Activated CD4-positive, alpha-beta T cell treated with anti-CD3 and anti-CD28 coated beads for 48 hours (primary cell): ENCODE measurements around the gene TUBG2.

Source experiments
- DNase-seq: peaks from one replicate; pipeline ENCODE4 v3.0.0-alpha.2; 2020

Gene TUBG2

GRCh38 chr17:42677921-42678781 lies 19.1 kb downstream of the TUBG2 start:
- DNase-seq = peak; percentile 83

DNA sequence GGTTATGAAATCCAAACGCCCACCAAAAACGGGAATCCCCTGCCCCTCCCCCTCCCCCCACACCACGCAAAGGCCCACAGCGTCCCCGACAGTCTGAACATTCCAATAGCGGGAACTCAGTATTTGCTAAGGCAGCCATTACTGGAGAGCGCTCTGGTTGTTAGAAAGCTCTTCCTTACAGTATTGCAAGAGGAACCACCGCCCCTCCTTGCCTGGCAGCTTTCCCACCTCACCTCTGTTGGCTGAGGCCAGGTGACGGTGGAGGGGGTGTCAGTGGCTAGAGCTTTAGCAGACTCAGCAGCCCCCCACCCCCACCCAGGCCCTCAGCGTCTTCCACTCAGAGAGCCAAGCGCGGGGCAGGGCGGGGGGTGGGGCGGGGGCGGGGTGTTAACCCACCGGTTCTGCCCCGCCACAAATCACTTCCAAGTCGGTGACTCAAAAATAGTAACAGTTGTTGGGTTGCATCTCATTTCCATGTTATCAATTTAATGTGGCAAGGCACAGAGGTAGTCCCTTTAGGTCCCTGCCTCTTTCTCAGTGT lies 19.9 kb downstream of the TUBG2 start:
- peak; percentile 49 for DNase-seq

DNA sequence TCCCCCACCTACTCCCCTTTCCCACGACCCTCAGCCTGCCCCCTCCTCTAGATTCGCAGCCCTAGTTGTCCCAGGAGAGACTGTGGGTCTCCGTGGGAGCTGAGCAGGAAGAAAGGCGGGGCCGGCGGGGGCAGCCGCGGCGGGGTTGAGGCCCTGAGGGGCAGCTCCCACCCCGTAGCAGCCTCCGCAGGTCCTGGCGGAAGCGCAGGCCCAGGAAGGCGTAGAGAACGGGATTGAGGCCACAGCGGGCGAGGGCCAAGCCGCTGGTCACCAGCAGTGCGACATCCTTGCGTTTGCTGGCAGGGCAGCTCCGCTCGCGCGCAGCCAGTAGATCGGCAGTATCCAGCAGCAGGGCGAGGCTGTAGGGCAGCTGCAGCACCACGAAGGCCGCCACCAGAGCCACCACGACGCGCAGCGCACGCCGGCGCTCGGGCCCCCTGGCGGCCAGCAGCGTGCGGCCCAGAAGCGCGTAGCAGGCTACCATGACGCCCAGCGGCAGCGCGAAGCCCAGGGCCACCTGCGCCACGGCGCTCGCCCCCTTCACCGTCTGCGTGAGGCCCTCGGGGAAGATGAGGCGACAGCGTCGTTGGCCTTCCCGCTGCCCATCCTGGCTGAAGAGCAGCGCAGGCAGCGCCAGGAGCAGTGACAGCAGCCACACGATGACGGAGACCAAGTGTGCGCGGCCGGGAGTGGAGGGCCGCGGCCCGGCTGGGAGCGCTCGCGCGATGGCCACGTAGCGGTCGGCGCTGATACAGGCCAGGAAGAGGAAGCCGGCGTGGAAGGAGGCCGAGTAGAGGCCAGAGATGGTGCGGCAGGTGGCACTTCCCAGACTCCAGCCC lies 20.6 kb downstream of the TUBG2 start:
- DNase-seq = peak; percentile 82

GRCh38 chr17:42680331-42680808 lies 21.3 kb downstream of the TUBG2 start:
- no peak for DNase-seq

GRCh38 chr17:42681976-42682721 lies 23.1 kb downstream of the TUBG2 start, which contains the start of gene CNTNAP1:
CNTNAP1 (plus strand) TSS chr17:42682531; CDS start chr17:42682830, 299 bp downstream.
- DNase-seq = no peak

DNA sequence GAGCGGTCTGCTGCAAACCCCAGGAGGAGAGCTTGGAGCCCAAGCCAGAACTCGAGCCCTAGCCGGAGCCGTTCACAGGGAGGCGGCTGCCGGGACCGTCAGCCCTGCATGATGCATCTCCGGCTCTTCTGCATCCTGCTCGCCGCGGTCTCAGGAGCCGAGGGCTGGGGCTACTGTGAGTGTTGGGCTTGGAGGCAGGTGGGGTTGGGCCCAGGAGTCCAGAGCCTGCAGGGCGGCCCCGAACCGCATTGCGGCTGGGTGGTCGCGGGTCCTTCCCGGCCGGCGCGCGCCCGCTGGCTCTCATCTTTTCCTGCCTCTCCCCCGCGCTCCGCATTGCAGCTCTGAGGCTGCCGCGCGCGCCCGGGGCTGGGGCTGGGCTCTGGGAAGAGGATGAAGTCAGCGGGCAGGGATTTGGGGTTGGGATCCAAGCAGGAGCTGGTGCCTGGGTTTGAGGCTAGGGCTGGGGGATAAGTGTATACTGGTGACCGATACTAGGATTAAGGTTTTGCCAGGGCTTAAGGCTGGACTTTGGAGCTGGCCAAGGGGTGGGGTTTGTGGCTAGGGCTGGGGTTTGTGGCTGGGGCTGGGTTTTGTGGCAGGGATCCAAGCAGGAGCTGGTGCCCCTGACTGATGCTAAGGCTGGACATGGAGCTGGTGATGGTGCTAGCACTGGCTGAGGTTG lies 23.8 kb downstream of the TUBG2 start:
- DNase-seq = peak; percentile 50

- no peak for DNase-seq
Measured at GRCh38 chr17:42683407-42684034, 24.4 kb downstream of the TUBG2 start.

DNA sequence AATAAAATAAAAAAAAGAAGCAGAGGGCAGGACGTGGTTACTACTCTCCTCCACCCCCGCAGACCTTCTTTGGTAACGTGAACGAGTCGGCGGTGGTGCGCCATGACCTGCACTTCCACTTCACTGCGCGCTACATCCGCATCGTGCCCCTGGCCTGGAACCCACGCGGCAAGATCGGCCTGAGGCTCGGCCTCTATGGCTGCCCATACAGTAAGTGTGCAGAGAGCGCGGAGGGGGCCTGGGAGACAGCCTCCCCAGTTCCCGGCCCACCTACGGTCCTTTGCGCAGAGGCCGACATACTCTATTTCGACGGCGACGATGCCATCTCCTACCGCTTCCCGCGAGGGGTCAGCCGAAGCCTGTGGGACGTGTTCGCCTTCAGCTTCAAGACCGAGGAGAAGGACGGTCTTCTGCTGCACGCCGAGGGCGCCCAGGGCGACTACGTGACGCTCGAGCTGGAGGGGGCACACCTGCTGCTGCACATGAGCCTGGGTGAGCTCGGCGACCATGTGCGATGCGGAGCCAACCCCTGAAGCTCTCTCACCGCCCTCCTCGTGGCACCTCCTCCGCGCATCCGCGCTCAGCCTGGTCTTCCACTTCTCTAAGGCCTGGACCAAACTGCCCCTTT lies 26.0 kb downstream of the TUBG2 start:
- no peak for DNase-seq

- DNase-seq = no peak
Measured at GRCh38 chr17:42685831-42686230, 26.7 kb downstream of the TUBG2 start.

GRCh38 chr17:42686520-42687128 lies 27.5 kb downstream of the TUBG2 start:
- no peak for DNase-seq

DNA sequence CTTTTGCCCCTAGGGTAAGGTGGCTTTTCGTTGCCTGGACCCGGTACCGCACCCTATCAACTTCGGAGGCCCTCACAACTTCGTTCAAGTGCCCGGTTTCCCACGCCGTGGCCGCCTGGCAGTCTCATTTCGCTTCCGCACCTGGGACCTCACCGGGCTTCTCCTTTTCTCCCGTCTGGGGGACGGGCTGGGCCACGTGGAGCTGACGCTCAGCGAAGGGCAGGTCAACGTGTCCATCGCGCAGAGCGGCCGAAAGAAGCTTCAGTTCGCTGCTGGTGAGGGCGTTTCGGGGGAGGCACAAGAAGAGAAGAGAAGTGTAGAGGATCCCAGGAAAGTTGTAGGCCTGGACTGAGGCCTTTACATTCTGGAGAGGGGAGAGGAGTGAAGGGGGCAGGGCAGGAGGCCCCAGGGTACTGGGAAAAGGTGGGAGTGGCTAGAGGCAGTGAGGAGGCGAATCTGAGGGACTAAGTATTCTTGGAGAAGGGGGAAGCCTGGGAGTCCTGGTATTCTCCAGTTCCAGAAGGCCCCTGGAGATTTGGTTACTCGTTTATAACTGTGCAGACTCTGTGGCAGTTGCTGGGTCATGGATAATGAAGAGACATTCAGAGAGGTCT lies 28.7 kb downstream of the TUBG2 start:
- no peak for DNase-seq

DNA sequence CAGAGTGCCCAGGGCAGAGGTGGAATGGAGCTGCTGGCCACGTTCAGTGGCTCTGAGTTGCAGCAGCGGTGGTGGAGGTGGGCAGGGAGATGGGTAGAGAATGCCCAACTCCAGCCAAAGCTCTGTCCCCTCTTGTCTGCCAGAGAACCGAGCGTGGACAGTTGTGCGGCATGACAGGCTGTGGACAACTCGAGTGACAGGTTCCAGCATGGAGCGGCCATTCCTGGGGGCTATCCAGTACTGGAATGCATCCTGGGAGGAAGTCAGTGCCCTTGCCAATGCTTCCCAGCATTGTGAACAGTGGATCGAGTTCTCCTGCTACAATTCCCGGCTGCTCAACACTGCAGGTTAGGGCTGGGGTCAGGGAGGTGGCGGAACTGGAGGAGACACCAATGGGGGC lies 31.5 kb downstream of the TUBG2 start:
- no peak for DNase-seq

- DNase-seq = no peak
Measured at GRCh38 chr17:42691021-42691545, 32.0 kb downstream of the TUBG2 start.

DNA sequence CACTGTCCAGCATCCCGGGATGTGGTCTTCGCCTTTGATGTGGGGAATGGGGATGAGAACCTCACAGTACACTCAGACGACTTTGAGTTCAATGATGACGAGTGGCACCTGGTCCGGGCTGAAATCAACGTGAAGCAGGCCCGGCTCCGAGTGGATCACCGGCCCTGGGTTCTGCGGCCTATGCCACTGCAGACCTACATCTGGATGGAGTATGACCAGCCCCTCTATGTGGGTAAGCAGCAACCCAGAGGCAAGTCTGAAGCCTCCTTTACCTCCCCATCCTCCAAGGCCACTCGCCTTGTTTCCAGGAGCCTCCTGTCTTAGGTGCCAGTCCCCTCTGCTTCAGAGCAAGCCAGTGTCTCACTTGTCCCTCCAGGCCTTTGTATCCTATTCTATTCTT lies 33.4 kb downstream of the TUBG2 start:
- DNase-seq = no peak

GRCh38 chr17:42694524-42694923 lies 35.4 kb downstream of the TUBG2 start:
- DNase-seq = no peak

- DNase-seq = no peak
Measured at GRCh38 chr17:42695500-42695899, 36.4 kb downstream of the TUBG2 start.

GRCh38 chr17:42697108-42697811 lies 38.2 kb downstream of the TUBG2 start:
- no peak for DNase-seq

- DNase-seq = no peak
Measured at GRCh38 chr17:42698736-42699414, 39.8 kb downstream of the TUBG2 start.

GRCh38 chr17:42699415-42699740 lies 40.3 kb downstream of the TUBG2 start:
- DNase-seq = no peak
